Choroid plexus epithelial cell (primary cell): ENCODE results near the gene SLC40A1.

ENCODE experiments used
- DNase-seq: peaks from one replicate; pipeline ENCODE4 v3.0.0-alpha.2; 2010; ENCODE audit warnings: low read depth
- H3K4me3 ChIP-seq: 2 replicates; pipeline ENCODE4 v1.5.1; 2011; ENCODE audit warnings: low read depth, mild to moderate bottlenecking, control low read depth, low read length, moderate library complexity
- TF ChIP-seq, protein P1 (sequence below): conservative IDR thresholded peaks from 2 replicates; pipeline ENCODE4 v1.5.1; 2011; ENCODE audit warnings: low read depth, mild to moderate bottlenecking, control low read depth, inconsistent platforms, low read length, moderate library complexity

The SLC40A1 gene, protein sequence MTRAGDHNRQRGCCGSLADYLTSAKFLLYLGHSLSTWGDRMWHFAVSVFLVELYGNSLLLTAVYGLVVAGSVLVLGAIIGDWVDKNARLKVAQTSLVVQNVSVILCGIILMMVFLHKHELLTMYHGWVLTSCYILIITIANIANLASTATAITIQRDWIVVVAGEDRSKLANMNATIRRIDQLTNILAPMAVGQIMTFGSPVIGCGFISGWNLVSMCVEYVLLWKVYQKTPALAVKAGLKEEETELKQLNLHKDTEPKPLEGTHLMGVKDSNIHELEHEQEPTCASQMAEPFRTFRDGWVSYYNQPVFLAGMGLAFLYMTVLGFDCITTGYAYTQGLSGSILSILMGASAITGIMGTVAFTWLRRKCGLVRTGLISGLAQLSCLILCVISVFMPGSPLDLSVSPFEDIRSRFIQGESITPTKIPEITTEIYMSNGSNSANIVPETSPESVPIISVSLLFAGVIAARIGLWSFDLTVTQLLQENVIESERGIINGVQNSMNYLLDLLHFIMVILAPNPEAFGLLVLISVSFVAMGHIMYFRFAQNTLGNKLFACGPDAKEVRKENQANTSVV

DNA sequence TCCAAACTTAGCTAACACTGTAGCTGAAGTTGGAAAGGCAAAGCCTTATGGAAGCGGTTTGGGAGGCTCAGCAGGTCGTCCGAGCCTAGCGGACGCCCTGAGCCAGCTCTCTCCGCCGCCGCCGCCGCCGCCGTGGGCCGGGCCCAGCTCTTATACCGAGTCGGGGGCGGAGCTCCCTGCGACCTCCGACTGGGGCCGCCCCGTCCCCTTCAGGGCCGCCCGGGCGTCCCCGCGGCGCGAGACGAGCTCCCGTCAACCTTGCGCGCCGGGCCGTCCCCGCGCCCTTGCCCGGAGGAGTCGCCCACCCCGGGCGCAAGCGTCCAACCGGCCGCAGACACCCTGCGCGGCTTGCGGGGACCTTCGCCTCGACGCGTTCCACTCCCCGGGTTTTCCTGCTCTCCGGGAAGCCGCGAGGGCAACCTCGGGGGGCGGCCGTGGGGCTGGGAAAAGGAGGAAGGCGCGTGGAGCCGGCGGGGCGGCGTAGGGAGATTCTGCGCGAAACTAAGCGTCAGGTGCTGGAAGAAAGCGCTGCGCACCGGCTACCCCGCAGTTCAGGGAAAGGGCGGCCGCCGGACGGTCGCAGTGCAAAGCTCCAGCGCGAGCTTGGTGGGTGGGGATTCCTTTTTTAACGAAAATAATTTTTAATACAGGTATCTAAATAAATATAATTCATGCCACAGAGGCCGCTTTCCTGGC, at the start of gene SLC40A1:
Gene SLC40A1, minus strand, starts transcription at position 129 of the 696 bp plus-strand sequence. CDS start 326 bp downstream, outside the sequence.
- DNase-seq: peak; percentile 51
- TF ChIP-seq, protein P1, sequence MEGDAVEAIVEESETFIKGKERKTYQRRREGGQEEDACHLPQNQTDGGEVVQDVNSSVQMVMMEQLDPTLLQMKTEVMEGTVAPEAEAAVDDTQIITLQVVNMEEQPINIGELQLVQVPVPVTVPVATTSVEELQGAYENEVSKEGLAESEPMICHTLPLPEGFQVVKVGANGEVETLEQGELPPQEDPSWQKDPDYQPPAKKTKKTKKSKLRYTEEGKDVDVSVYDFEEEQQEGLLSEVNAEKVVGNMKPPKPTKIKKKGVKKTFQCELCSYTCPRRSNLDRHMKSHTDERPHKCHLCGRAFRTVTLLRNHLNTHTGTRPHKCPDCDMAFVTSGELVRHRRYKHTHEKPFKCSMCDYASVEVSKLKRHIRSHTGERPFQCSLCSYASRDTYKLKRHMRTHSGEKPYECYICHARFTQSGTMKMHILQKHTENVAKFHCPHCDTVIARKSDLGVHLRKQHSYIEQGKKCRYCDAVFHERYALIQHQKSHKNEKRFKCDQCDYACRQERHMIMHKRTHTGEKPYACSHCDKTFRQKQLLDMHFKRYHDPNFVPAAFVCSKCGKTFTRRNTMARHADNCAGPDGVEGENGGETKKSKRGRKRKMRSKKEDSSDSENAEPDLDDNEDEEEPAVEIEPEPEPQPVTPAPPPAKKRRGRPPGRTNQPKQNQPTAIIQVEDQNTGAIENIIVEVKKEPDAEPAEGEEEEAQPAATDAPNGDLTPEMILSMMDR: no peak
- peak within 1 kb of the TSS; percentile 60 for H3K4me3 ChIP-seq

DNA sequence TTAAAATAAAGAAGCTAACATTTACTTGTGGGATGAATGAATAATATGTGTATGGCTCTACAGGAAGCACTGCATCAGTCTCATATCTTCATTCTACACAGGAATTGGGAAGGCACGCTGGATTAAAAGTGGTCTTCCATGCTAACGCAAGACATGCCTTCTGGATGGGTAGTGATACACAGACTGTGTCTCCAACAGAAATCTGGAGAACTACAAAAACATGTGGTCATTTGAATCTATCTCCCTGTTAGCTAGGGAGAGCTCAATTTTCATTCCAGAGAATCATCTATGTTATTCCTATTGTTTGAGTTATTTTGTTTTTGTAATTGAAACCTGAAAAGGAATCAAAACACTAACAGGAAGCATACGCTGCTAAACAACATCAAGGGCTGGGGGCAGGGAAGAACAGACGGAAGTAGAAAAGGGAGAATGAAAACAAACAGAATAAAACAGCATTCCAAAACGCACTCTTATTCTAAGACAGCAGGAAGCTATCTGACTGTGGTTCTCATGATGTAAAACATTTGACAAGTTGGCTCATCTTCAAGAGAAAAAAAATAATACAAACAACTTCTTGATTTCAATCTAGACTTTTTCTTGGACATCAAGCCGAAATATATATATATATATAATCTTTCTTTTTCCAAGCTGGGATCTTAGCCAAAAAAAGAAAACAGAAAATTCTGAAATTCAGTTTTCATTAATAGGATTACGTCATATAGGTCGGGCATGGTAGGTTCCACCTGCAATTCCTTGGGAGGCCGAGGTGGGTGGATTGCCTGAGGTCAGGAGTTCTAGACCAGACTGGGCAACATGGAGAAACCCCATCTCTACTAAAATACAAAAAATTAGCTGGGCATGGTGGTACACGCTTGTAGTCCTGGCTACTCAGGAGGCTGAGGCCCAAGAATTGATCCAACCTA, 49.2 kb upstream of the SLC40A1 start:
- DNase-seq: peak; percentile 86
- no peak overlapping the region for H3K4me3 ChIP-seq
- TF ChIP-seq, protein P1: no peak

DNA sequence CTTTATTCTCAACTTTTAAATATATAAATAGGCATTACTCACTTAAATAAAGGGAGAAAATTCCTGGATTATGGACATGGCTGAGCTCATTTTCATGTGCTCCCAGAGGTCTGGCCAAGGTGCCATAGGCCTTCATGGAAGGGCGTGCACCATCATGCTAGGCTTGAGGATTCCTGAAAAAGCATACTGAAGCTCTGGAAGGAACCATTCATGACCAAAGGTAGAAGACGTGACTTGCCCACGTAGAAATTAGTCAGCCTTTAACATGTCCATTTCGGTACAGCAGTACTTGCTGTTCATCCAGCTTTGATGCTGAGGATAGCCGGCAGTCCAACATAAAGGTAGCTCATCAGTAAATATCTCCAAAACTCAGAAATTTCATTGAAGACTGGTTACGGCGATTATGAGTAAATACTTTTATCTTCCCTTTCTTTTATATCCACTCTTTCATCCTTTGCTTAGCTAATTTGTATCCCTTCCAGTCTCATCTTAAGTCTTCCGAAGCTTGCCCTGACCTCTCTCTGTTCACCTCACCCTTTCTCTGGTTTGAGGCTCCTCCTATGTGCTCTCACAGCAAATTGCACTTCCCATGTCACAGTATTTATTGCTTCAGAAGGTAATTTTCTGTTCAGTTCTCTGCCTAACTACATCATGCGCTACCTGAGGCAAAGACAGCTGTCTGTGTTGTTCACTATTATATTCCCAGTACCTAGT, 48.4 kb upstream of the SLC40A1 start:
- TF ChIP-seq, protein P1: peak; percentile 38
- peak; percentile 71 for DNase-seq
- H3K4me3 ChIP-seq: no peak overlapping the region

DNA sequence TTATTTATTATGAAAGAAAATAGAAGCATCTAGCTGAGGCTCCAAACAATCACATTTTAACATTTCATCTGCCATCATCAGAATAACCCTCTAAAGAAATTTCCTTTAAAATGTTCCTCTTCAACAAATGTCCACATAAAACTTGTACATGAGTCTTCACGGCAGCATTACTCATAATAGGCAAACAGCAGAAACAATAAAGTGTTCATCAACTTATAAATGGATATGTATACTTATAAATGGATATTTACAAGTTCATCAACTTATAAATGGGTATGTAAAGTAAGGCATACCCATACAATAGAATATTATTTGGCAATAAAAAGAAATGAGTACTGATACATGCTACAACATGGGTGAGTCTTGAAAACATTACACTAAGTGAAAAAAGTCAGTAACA, 47.2 kb upstream of the SLC40A1 start:
- TF ChIP-seq, protein P1: no peak
- DNase-seq: no peak
- no peak overlapping the region for H3K4me3 ChIP-seq

DNA sequence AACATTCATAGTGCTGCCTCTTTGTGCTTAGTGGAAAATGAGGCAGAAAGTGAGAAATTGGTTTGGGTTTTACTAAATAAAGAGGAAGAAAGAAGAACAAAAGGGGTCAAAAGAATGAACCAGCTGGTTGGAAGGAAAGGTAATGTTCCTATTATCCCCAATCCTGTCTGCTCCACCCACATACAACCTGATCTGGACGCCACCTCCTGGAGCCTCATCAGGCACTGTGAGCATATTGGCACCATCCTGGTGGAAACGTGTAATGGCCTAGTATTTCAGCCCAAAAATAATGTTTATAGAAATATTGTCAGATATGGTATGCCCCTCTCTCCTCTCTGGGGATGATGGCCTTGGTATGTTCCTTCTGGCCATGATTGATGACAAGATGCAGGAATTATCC, 45.0 kb upstream of the SLC40A1 start:
- TF ChIP-seq, protein P1: no peak
- DNase-seq: no peak
- no peak overlapping the region for H3K4me3 ChIP-seq
